Glutamatergic neuron (in vitro differentiated cells): ENCODE measurements around the gene SETD1B. TPM values are rescaled to one million over a fixed set of nuclear protein-coding genes. Genes with fewer than 3 reads are reported as not detected.
"Not testable (repeated sequence)": the region's sequence is repeated elsewhere in the genome, so short reads cannot be mapped to it uniquely, and the experiment has no call there.

Experiments used
- DNase-seq: peaks from one replicate; pipeline ENCODE4 v3.0.0; 2022
- H3K27ac Mint-ChIP-seq: one replicate; pipeline ENCODE4 v1.8.0; 2020; ENCODE audit warnings: mild to moderate bottlenecking, mixed read lengths, inconsistent platforms; ENCODE audit not compliant: unreplicated experiment
- H3K27me3 Mint-ChIP-seq: one replicate; pipeline ENCODE4 v1.8.0; 2020; ENCODE audit warnings: mild to moderate bottlenecking, moderate library complexity, mixed read lengths, inconsistent platforms; ENCODE audit not compliant: unreplicated experiment
- H3K36me3 Mint-ChIP-seq: one replicate; pipeline ENCODE4 v1.8.0; 2020; ENCODE audit warnings: mild to moderate bottlenecking, mixed read lengths, inconsistent platforms; ENCODE audit not compliant: unreplicated experiment
- H3K4me1 Mint-ChIP-seq: one replicate; pipeline ENCODE4 v1.8.0; 2020; ENCODE audit warnings: mild to moderate bottlenecking, low read depth, mixed read lengths, inconsistent platforms; ENCODE audit not compliant: unreplicated experiment
- H3K4me3 Mint-ChIP-seq: one replicate; pipeline ENCODE4 v1.8.0; 2020; ENCODE audit warnings: mild to moderate bottlenecking, mixed read lengths, inconsistent platforms; ENCODE audit not compliant: unreplicated experiment
- H3K9me3 Mint-ChIP-seq: one replicate; pipeline ENCODE4 v1.8.0; 2020; ENCODE audit warnings: mild to moderate bottlenecking, moderate library complexity, mixed read lengths, inconsistent platforms; ENCODE audit not compliant: unreplicated experiment
- CTCF ChIP-seq: fragments of 200-600 bp; sonication (generic); IDR thresholded peaks from one replicate; pipeline ENCODE4 v1.5.0; 2021; ENCODE audit not compliant: partially characterized antibody, unreplicated experiment
- total RNA-seq: library from RNA; stranded (reverse); fragmentation: NEBNext Ultra II Directional; extraction: Animal tissue kit (Norgen Biotek cat#: 25700); gene quantifications from one replicate; pipeline ENCODE4 v1.2.1, GENCODE V29; 2021; ENCODE audit not compliant: unreplicated experiment

Gene SETD1B
- total RNA-seq, 1 donor from 2014 or later: 35.0 TPM

- TF ChIP-seq CTCF: no peak
- H3K27me3 Mint-ChIP-seq: no peaks in the 10 kb centered on the region
- no peak overlapping the region for H3K4me3 Mint-ChIP-seq
- H3K4me1 Mint-ChIP-seq: no peaks in the 10 kb centered on the region
- H3K27ac Mint-ChIP-seq: no peak overlapping the region
- no peaks in the 10 kb centered on the region for H3K36me3 Mint-ChIP-seq
- peaks cover 2% of the 10 kb centered on the region for H3K9me3 Mint-ChIP-seq
- DNase-seq: no peak
These were observed 70.3 kb downstream of the SETD1B start for GRCh38 chr12:121874071-121874470.

DNA sequence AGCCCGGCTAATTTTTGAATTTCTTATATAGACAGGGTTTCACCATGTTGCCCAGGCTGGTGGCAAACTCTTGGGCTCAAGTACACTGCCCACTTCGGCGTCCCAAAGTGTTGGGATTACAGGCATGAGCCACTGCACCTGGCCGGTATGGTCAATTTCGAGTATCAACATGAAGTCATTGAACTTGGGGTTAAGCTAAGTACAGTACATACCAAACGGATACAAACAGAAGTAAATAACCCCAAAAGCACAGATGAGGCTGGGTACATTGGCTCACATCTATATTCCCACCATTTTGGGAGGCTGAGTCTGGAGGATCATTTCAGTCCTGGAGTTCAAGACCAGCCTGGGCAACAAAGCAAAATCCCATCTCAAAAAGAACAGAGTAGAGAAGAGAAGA lies 71.8 kb downstream of the SETD1B start:
- no peaks in the 10 kb centered on the region for H3K27me3 Mint-ChIP-seq
- no peak overlapping the region for H3K27ac Mint-ChIP-seq
- peaks cover 2% of the 10 kb centered on the region for H3K9me3 Mint-ChIP-seq
- no peaks in the 10 kb centered on the region for H3K36me3 Mint-ChIP-seq
- no peak for DNase-seq
- no peaks in the 10 kb centered on the region for H3K4me1 Mint-ChIP-seq
- no peak overlapping the region for H3K4me3 Mint-ChIP-seq
- no peak for TF ChIP-seq CTCF

DNA sequence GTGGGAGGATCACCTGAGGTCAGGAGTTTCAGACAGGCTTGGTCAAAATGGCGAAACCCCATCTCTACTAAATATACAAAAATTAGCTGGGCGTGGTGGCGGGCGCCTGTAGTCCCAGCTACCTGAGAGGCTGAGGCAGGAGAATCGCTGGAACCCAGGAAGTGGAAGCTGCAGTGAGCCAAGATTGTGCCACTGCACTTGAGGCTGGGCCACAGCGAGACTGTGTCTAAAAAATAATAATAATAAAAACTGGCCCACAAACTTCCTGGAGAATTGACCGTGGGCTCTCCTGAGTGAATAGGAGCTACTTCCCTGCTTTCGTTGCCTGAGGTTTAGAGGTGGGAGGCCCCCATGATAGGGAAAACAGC lies 72.3 kb downstream of the SETD1B start:
- not testable (repeated sequence) for H3K4me3 Mint-ChIP-seq, H3K9me3 Mint-ChIP-seq, H3K27me3 Mint-ChIP-seq, H3K36me3 Mint-ChIP-seq, H3K4me1 Mint-ChIP-seq, H3K27ac Mint-ChIP-seq, DNase-seq

Other genes starting within 250 kb of the SETD1B start
- gene KDM2B, start 223.0 kb upstream of the SETD1B start, total RNA-seq: 64.3 TPM
- 15.9 TPM for gene ORAI1, start 177.5 kb upstream of the SETD1B start, total RNA-seq
- gene MORN3, start 134.4 kb upstream of the SETD1B start, total RNA-seq: 1.2 TPM
- 205 TPM for gene TMEM120B, start 91.3 kb upstream of the SETD1B start, total RNA-seq
- 31.1 TPM for gene RHOF, start 10.3 kb upstream of the SETD1B start, total RNA-seq
- not detected for gene HPD, start 54.9 kb downstream of the SETD1B start, total RNA-seq
- gene PSMD9, start 84.8 kb downstream of the SETD1B start, total RNA-seq: 53.2 TPM
- 2.8 TPM for gene CFAP251, start 114.6 kb downstream of the SETD1B start, total RNA-seq
- 148 TPM for gene BCL7A, start 217.9 kb downstream of the SETD1B start, total RNA-seq